OCI-M2 (cell line): ENCODE results near the gene CACNG3.
"Not testable (repeated sequence)": the region's sequence is repeated elsewhere in the genome, so short reads cannot be mapped to it uniquely, and the experiment has no call there.

Experiments used
- DNase-seq: peaks from one replicate; lab custom pipeline; 2025; ENCODE audit not compliant: unreplicated experiment; lab: John Stamatoyannopoulos, UW

Gene CACNG3

GRCh38 chr16:24275413-24275812 is 19.3 kb downstream of the CACNG3 start:
- no peak for DNase-seq

- no peak for DNase-seq
Observed at GRCh38 chr16:24279982-24280515, 23.9 kb downstream of the CACNG3 start.

GRCh38 chr16:24281466-24281865 is 25.3 kb downstream of the CACNG3 start:
- no peak for DNase-seq

- no peak for DNase-seq
Observed at GRCh38 chr16:24282141-24282540, 26.0 kb downstream of the CACNG3 start.

GRCh38 chr16:24286741-24287405 is 30.7 kb downstream of the CACNG3 start:
- DNase-seq: no peak

GRCh38 chr16:24288516-24288915 is 32.4 kb downstream of the CACNG3 start:
- no peak for DNase-seq

GRCh38 chr16:24289166-24289700 is 33.1 kb downstream of the CACNG3 start:
- no peak for DNase-seq

- no peak for DNase-seq
Observed at GRCh38 chr16:24291932-24292331, 35.8 kb downstream of the CACNG3 start.

GRCh38 chr16:24294131-24294530 is 38.0 kb downstream of the CACNG3 start:
- DNase-seq: no peak

GRCh38 chr16:24297375-24297774 is 41.2 kb downstream of the CACNG3 start:
- DNase-seq: no peak

- no peak for DNase-seq
Observed at GRCh38 chr16:24298548-24299167, 42.5 kb downstream of the CACNG3 start.

GRCh38 chr16:24300750-24301149 is 44.6 kb downstream of the CACNG3 start:
- not testable (repeated sequence) for DNase-seq

GRCh38 chr16:24302636-24303035 is 46.5 kb downstream of the CACNG3 start:
- no peak for DNase-seq

GRCh38 chr16:24308200-24308599 is 52.1 kb downstream of the CACNG3 start:
- DNase-seq: no peak

GRCh38 chr16:24309258-24310142 is 53.4 kb downstream of the CACNG3 start:
- DNase-seq: no peak

- DNase-seq: no peak
Observed at GRCh38 chr16:24315343-24315742, 59.2 kb downstream of the CACNG3 start.

- no peak for DNase-seq
Observed at GRCh38 chr16:24318680-24319079, 62.5 kb downstream of the CACNG3 start.

- DNase-seq: no peak
Observed at GRCh38 chr16:24319126-24319814, 63.1 kb downstream of the CACNG3 start.

GRCh38 chr16:24322106-24322505 is 66.0 kb downstream of the CACNG3 start:
- no peak for DNase-seq

GRCh38 chr16:24324421-24324820 is 68.3 kb downstream of the CACNG3 start:
- no peak for DNase-seq
